Midbrain (tissue), 1 donor: ENCODE data around the gene MAP3K20.
"Not testable (repeated sequence)": the region's sequence is repeated elsewhere in the genome, so short reads cannot be mapped to it uniquely, and the experiment has no call there.

ENCODE experiments used
- DNase-seq: peaks from one replicate; lab custom pipeline; 2025; lab: John Stamatoyannopoulos, UW

Gene MAP3K20

DNA sequence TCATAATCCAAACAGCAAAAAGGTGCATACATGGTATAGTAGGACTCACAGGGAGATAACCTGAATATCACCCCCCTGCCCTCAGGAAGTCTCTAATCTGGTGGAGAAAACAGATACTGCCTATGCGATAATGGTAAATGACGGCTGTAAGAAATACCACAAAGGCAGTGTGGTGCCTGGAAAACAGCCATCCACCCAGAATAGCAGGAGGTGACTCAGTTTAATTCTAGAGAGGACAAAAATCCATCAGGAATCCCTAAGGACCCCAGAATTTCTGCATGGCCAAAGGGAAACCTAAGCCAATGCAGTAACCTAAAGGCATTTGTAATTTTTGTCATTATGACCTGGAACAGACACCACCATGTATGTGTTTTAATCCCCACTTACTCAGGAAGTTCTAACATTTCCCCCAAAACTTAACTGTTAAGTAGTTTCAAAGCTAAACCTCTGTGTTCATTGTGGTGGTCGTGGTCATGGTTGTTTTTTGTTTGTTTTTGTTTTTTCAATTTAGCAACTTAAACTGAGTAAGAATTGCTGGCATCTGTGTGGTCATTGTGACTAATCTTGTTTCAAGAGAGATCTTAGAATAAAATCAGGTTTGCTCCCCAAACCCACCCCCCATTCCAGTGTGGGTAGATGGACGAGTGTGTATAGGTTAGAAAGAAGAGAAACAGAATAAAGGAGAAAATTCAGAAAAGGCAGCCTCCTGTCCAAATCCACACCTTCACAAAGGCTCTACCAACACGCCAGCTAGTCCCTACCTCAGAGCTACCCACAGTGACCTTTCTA lies 157.5 kb downstream of the MAP3K20 start:
- DNase-seq, result no peak

DNA sequence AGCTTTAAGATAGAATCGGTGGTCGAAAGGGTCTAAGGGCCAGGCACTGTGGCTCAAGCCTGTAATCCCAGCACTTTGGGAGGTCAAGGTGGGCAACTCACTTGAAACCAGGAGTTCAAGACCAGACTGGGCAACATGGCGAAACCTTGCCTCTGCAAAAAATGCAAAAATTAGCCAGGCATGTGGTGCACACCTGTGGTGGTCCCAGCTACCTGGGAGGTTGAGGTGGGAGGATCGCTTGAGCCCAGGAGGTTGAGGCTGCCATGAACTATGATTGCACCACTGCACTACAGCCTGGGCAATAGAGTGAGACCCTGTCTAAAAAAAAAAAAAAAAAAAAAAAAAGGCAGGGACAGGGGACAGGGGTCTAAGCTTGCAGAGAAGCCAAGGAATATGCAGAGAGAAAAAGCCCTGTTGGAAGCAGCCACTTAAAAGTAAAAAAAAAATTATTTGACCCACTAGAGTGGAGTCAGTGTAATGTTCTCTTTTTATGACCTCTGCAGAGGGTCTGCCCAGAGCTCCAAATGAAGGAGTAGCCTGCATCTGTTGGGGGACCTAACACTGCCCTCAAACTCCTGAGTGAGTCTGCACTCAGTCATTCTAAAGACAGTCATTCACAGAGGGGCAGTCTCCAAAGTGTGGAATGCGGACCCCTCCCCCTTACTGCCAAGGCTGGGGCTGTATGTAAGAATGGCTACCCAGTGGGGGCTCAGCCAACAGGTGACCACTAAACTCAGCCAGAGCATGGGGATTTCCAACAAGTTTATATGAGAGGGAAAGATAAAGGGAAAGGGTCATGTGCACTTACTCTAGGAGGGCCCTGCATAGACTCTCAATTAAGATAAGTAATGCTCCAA lies 160.5 kb downstream of the MAP3K20 start:
- no peak for DNase-seq

- DNase-seq, result no peak
These were observed 162.7 kb downstream of the MAP3K20 start for GRCh38 chr2:173238385-173238784.

DNA sequence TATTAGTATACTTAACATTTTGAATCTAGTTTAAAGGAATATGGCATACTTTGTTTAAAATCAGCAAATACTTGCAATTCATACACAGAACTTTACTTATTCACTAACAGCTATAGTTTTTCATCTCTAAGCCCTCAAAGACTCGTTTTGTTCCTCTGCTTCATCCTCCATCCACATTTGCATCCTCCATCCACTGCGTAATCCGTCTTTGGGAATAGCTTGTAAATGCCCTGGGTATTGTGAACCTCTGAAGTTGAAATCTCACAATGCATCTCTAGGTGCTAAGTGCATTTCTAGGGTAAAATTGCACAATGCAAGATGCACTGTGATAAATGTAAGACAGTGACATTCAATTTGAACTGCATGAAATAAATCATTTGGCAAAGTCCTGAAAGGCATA lies 163.2 kb downstream of the MAP3K20 start:
- DNase-seq, result no peak

DNA sequence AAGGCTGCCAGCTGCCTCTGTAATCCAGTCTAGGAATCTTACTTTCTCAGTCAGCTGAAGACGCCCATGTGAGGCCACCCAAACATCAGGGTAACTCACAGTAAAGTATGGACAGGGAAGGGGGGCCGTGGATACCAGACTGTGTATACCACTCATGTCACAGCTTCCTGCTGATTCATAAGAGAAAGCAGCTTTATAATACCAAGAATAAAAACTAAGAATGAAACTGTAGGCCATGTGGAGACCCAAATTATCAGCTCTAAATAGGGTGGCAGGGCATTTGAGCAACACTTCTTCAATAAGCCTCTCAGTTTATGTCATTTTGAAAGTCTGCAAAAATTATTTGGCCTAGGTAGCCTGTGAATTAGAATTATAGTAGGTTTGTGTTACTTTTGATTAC lies 164.0 kb downstream of the MAP3K20 start:
- DNase-seq, result no peak

DNA sequence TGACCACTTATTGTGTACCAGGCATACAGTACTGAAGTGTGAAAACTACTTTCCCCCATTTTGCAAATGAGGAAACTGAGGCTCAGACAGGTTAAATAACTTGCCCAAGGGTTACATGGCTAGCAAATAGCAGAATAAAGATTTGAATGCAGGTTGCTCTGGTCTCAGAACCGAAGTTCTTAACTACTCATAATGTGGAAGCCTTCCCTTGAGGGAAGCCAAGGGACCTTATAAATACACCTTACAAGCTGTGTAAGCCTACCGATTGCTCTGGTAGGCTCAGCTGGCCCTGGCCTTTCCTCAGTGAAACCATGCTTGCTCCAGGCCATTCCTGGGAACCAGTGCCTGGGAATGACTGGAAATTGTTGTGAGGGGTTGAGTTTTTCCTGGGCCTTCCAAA lies 164.4 kb downstream of the MAP3K20 start:
- DNase-seq, result no peak

GRCh38 chr2:173241643-173242042 lies 166.0 kb downstream of the MAP3K20 start:
- no peak for DNase-seq

DNA sequence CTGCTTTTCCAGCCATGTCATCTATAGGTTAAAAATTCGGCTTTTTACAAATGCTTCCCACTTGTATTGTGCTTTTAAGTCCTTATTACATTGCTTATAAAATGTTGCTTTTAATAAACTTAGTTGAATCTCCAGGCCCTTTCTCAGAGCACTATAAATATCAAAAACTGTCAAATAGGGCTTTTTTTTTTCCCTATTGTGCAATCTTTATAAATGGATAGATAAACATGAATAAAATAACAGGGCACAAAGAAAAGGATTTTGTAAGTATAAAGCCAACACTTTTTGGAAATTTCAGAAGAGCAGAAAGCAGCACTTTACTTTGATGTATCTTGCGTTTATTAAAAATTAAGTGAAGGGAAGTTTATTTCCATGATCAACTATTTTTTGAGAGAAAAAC lies 171.5 kb downstream of the MAP3K20 start:
- DNase-seq, result no peak

- no peak for DNase-seq
These were observed 172.7 kb downstream of the MAP3K20 start for GRCh38 chr2:173248381-173248780.

- DNase-seq, result no peak
These were observed 174.3 kb downstream of the MAP3K20 start for GRCh38 chr2:173249661-173250641.

- DNase-seq, result no peak
These were observed 175.6 kb downstream of the MAP3K20 start for GRCh38 chr2:173251225-173251624.

GRCh38 chr2:173252581-173252980 lies 176.9 kb downstream of the MAP3K20 start:
- DNase-seq, result no peak

DNA sequence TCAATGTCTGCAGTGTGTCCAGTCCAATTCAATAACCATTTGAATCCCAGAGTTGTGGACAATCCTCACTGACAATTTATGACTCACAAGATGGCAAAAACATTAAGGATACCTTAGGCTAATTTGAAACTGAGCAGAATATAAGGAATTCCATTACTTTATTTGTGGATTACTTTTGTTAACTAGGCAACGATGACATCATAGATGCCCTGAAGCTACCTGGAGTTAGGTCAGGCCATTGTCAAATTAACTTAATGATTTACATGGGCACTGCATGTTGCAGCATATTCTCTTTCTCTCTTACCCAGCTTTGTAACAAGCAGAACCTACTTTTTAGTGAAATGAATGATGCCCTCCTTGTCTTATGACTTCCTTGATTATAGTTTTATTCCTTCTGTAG lies 179.0 kb downstream of the MAP3K20 start:
- no peak for DNase-seq

DNA sequence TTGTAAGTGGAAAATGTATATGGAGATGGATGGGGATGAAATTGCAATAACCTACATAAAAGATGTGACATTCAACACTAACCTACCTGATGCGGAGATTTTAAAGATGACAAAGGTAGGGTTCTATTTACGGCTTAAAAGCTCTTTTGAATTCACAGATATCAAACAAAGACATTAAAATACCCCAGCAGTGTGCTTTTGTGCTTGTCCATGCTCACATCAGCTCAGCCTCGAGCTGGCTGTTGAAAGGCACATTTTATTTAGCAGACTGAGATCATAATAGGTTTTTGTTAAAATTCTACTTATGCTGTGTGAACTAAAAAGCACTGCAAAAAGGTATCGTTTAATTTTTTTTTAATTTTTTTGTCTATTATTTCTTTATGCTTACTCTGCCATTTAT lies 183.1 kb downstream of the MAP3K20 start:
- no peak for DNase-seq

DNA sequence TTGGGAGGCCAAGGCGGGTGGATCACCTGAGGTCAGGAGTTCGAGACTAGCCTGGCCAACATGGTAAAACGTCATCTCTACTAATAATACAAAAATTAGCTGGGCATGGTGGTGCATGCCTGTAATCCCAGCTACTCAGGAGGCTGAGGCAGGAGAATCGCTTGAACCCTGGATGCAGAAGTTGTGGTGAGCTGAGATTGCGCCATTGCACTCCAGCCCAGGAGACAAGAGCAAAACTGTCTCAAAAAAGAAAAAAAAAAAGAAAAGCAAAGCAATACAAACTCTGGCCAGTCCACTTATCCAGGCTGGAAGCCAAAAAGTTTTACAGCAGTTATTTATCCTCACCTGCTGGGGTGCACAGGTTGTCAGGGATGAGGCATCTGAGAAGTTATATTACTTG lies 186.7 kb downstream of the MAP3K20 start:
- not testable (repeated sequence) for DNase-seq

- DNase-seq, result no peak
These were observed 188.5 kb downstream of the MAP3K20 start for GRCh38 chr2:173264151-173264550.

GRCh38 chr2:173264603-173265366 lies 189.1 kb downstream of the MAP3K20 start:
- peak; percentile 5 for DNase-seq

GRCh38 chr2:173271135-173271534 lies 195.5 kb downstream of the MAP3K20 start:
- no peak for DNase-seq

DNA sequence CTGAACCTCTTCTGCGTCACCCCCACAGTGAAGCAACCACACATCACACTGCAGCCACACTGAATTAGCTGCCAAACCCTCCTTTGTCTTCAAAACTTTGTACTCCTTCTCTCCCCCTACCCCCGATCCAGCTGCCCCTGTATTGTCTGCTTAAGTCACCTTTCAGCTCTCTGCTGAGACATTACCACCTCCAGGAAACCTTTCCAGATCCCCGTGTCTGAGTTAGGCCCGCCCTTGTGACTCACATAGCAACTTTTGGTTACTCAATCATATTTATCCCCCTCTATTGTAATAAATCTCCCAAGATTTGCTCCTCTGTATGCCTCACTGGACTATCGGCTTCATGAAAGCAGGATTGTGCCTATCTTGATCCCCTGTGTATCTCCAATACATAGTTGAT lies 196.2 kb downstream of the MAP3K20 start:
- DNase-seq, result no peak

DNA sequence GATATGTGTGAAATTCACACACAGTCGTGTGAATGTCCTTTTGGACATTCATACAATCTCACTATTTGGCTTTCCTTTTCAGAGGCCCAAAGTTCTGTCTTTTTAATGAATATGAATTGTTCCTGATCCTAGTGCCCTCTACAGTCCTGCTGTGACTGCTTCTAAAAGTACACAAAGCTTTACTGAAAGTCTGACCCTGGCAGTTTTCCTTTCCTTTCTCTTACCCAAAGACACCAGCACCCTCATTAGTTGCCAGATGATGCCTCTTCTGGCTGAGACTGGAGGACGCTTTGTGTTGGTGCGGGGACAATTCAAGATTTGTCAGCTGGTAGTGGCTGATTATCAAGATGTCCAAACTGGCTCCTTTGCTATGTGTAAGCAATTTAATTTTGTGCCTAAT lies 197.2 kb downstream of the MAP3K20 start:
- no peak for DNase-seq

GRCh38 chr2:173278794-173279526 lies 203.3 kb downstream of the MAP3K20 start:
- DNase-seq, result no peak
